GM21360 (cell line): Measurements from ENCODE around the gene KLHDC8B.

ENCODE experiments used
- ATAC-seq: cut with Tn5 transposase; IDR thresholded peaks from one replicate; pipeline ENCODE4 v1.9.1; 2021; ENCODE audit warnings: mild to moderate bottlenecking, moderate library complexity; ENCODE audit not compliant: unreplicated experiment

The KLHDC8B gene

GRCh38 chr3:49158103-49158709 lies 13.2 kb upstream of the KLHDC8B start:
- ATAC-seq, result no peak

- ATAC-seq, result no peak
Observed at GRCh38 chr3:49158792-49159191, 12.6 kb upstream of the KLHDC8B start.

GRCh38 chr3:49161197-49161596 lies 10.2 kb upstream of the KLHDC8B start:
- ATAC-seq, result no peak

- no peak for ATAC-seq
Observed at GRCh38 chr3:49161808-49162530, 9.4 kb upstream of the KLHDC8B start.

- no peak for ATAC-seq
Observed at GRCh38 chr3:49162751-49163419, 8.5 kb upstream of the KLHDC8B start.

GRCh38 chr3:49163609-49164008 lies 7.8 kb upstream of the KLHDC8B start:
- no peak for ATAC-seq

- no peak for ATAC-seq
Observed at GRCh38 chr3:49164983-49165720, 6.2 kb upstream of the KLHDC8B start.

- ATAC-seq, result peak; percentile 72
Observed at GRCh38 chr3:49165771-49166751, 5.3 kb upstream of the KLHDC8B start, which contains the start of gene CCDC71. Gene CCDC71 (minus strand): TSS chr3:49166331. CDS start chr3:49164208, 2,123 bp downstream.

GRCh38 chr3:49166752-49167556 lies 4.4 kb upstream of the KLHDC8B start:
- no peak for ATAC-seq

GRCh38 chr3:49170744-49171118 lies 667 bp upstream of the KLHDC8B start:
- no peak for ATAC-seq

GRCh38 chr3:49171775-49172500 lies 540 bp downstream of the KLHDC8B start:
- no peak for ATAC-seq

GRCh38 chr3:49172551-49173041 lies 1.2 kb downstream of the KLHDC8B start:
- ATAC-seq, result no peak

GRCh38 chr3:49173116-49173791 lies 1.9 kb downstream of the KLHDC8B start:
- no peak for ATAC-seq

GRCh38 chr3:49173792-49174170 lies 2.4 kb downstream of the KLHDC8B start:
- ATAC-seq, result no peak

GRCh38 chr3:49174397-49174985 lies 3.1 kb downstream of the KLHDC8B start:
- no peak for ATAC-seq

GRCh38 chr3:49175530-49175929 lies 4.1 kb downstream of the KLHDC8B start:
- no peak for ATAC-seq

- ATAC-seq, result no peak
Observed at GRCh38 chr3:49177073-49177472, 5.7 kb downstream of the KLHDC8B start.

GRCh38 chr3:49180116-49180515 lies 8.7 kb downstream of the KLHDC8B start:
- no peak for ATAC-seq
